ENCODE data around the gene H2AZ2. TPM values are rescaled to one million over a fixed set of nuclear protein-coding genes. Genes with fewer than 3 reads are reported as not detected.
A peak's percentile ranks its signal among the peaks of the same experiment; 100 is the strongest.

Gene H2AZ2
- total RNA-seq, 2 donors from 2014 or later: 166 to 242 TPM

GRCh38 chr7:44802418-44803025, 45.4 kb downstream of the H2AZ2 start:
- peaks cover 13% of the 10 kb centered on the region for H3K36me3 ChIP-seq

GRCh38 chr7:44801890-44802289, 46.0 kb downstream of the H2AZ2 start:
- H3K9me3 ChIP-seq: no peaks in the 10 kb centered on the region
- no peaks in the 10 kb centered on the region for H3K27me3 ChIP-seq
- no peak overlapping the region for H3K9ac ChIP-seq (ENCODE audit: low read depth in 2 of 2, low read length in 2 of 2)
- DNase-seq: no peak
- H3K27ac ChIP-seq: no peak overlapping the region
- peaks cover 13% of the 10 kb centered on the region for H3K36me3 ChIP-seq
- H3K4me3 ChIP-seq: no peak overlapping the region
- TF ChIP-seq CTCF (IDR thresholded peaks at IDR 0.05): no peak
- intact Hi-C loops (cut with DNase I): no loop called here
- H3K4me1 ChIP-seq: peaks cover 13% of the 10 kb centered on the region

More at GRCh38 chr7:44802418-44803025, 45.4 kb downstream of the H2AZ2 start:
- intact Hi-C loops (cut with DNase I): no loop called here
- TF ChIP-seq CTCF (IDR thresholded peaks at IDR 0.05): no peak
- peaks cover 13% of the 10 kb centered on the region for H3K4me1 ChIP-seq
- no peaks in the 10 kb centered on the region for H3K27me3 ChIP-seq
- H3K9me3 ChIP-seq: no peaks in the 10 kb centered on the region
- H3K4me3 ChIP-seq: no peak overlapping the region
- no peak overlapping the region for H3K27ac ChIP-seq
- no peak for DNase-seq
- H3K9ac ChIP-seq (ENCODE audit: low read depth in 2 of 2, low read length in 2 of 2): no peak overlapping the region

- intact Hi-C loops (cut with DNase I): loop anchor here (5.0 kb wide), 2 partner anchors 47 to 218 kb away; partner anchors contain the start of genes H2AZ2 and TMED4
- H3K36me3 ChIP-seq: peaks cover 13% of the 10 kb centered on the region
- no peak overlapping the region for H3K27ac ChIP-seq
- H3K9me3 ChIP-seq: no peaks in the 10 kb centered on the region
- no peak for TF ChIP-seq CTCF (IDR thresholded peaks at IDR 0.05)
- no peak overlapping the region for H3K4me3 ChIP-seq
- DNase-seq: no peak
- H3K4me1 ChIP-seq: peaks cover 13% of the 10 kb centered on the region
- no peak overlapping the region for H3K9ac ChIP-seq (ENCODE audit: low read depth in 2 of 2, low read length in 2 of 2)
- no peaks in the 10 kb centered on the region for H3K27me3 ChIP-seq
Measured at GRCh38 chr7:44799939-44800338, 47.9 kb downstream of the H2AZ2 start.

- Histone ChIP-seq H3K9me3 (no peaks in the 10 kb centered on the region), H3K27ac (peak overlapping the region; percentile 99), H3K27me3 (no peaks in the 10 kb centered on the region), H3K36me3 (peaks cover 10% of the 10 kb centered on the region), H3K4me3 (peak overlapping the region; percentile 66), H3K9ac (ENCODE audit: low read depth in 2 of 2, low read length in 2 of 2) (peak overlapping the region in 1 of 2 donors; percentile 54), H3K4me1 (peaks cover 13% of the 10 kb centered on the region)
- no peak for TF ChIP-seq CTCF (IDR thresholded peaks at IDR 0.05)
- intact Hi-C loops (cut with DNase I): loop anchor here (5.0 kb wide), 2 partner anchors 49 to 216 kb away; partner anchors contain the start of genes H2AZ2 and TMED4
- no peak for DNase-seq
Measured at GRCh38 chr7:44798649-44799305, 49.1 kb downstream of the H2AZ2 start.

- Histone ChIP-seq H3K27ac (peak overlapping the region; percentile 99), H3K9me3 (no peaks in the 10 kb centered on the region), H3K4me3 (peak overlapping the region; percentile 66), H3K36me3 (peaks cover 10% of the 10 kb centered on the region), H3K4me1 (peaks cover 13% of the 10 kb centered on the region), H3K27me3 (no peaks in the 10 kb centered on the region), H3K9ac (ENCODE audit: low read depth in 2 of 2, low read length in 2 of 2) (peak overlapping the region; percentile 91 to 95)
- peak; percentile 45 for TF ChIP-seq CTCF (IDR thresholded peaks at IDR 0.05)
- intact Hi-C loops (cut with DNase I): loop anchor here (5.0 kb wide), 2 partner anchors 50 to 215 kb away; partner anchors contain the start of genes H2AZ2 and TMED4
- peak; percentile 93 for DNase-seq
Measured at GRCh38 chr7:44797329-44798258, 50.3 kb downstream of the H2AZ2 start.

Measured in colonic mucosa (tissue), 4 donors.